Glutamatergic neuron (in vitro differentiated cells): ENCODE results near the gene CCDC9. TPM values are rescaled to one million over a fixed set of nuclear protein-coding genes. Genes with fewer than 3 reads are reported as not detected.

Source experiments
- DNase-seq: peaks from one replicate; pipeline ENCODE4 v3.0.0; 2022
- H3K27ac Mint-ChIP-seq: one replicate; pipeline ENCODE4 v1.8.0; 2020; ENCODE audit warnings: mild to moderate bottlenecking, mixed read lengths, inconsistent platforms; ENCODE audit not compliant: unreplicated experiment
- H3K27me3 Mint-ChIP-seq: one replicate; pipeline ENCODE4 v1.8.0; 2020; ENCODE audit warnings: mild to moderate bottlenecking, moderate library complexity, mixed read lengths, inconsistent platforms; ENCODE audit not compliant: unreplicated experiment
- H3K36me3 Mint-ChIP-seq: one replicate; pipeline ENCODE4 v1.8.0; 2020; ENCODE audit warnings: mild to moderate bottlenecking, mixed read lengths, inconsistent platforms; ENCODE audit not compliant: unreplicated experiment
- H3K4me1 Mint-ChIP-seq: one replicate; pipeline ENCODE4 v1.8.0; 2020; ENCODE audit warnings: mild to moderate bottlenecking, low read depth, mixed read lengths, inconsistent platforms; ENCODE audit not compliant: unreplicated experiment
- H3K4me3 Mint-ChIP-seq: one replicate; pipeline ENCODE4 v1.8.0; 2020; ENCODE audit warnings: mild to moderate bottlenecking, mixed read lengths, inconsistent platforms; ENCODE audit not compliant: unreplicated experiment
- H3K9me3 Mint-ChIP-seq: one replicate; pipeline ENCODE4 v1.8.0; 2020; ENCODE audit warnings: mild to moderate bottlenecking, moderate library complexity, mixed read lengths, inconsistent platforms; ENCODE audit not compliant: unreplicated experiment
- total RNA-seq: library from RNA; stranded (reverse); fragmentation: NEBNext Ultra II Directional; extraction: Animal tissue kit (Norgen Biotek cat#: 25700); gene quantifications from one replicate; pipeline ENCODE4 v1.2.1, GENCODE V29; 2021; ENCODE audit not compliant: unreplicated experiment
- TF ChIP-seq, protein P1 (sequence below): fragments of 200-600 bp; sonication (generic); IDR thresholded peaks from one replicate; pipeline ENCODE4 v1.5.0; 2021; ENCODE audit not compliant: partially characterized antibody, unreplicated experiment

CCDC9 gene
- total RNA-seq, 1 donor from 2014 or later, result 16.8 TPM

DNA sequence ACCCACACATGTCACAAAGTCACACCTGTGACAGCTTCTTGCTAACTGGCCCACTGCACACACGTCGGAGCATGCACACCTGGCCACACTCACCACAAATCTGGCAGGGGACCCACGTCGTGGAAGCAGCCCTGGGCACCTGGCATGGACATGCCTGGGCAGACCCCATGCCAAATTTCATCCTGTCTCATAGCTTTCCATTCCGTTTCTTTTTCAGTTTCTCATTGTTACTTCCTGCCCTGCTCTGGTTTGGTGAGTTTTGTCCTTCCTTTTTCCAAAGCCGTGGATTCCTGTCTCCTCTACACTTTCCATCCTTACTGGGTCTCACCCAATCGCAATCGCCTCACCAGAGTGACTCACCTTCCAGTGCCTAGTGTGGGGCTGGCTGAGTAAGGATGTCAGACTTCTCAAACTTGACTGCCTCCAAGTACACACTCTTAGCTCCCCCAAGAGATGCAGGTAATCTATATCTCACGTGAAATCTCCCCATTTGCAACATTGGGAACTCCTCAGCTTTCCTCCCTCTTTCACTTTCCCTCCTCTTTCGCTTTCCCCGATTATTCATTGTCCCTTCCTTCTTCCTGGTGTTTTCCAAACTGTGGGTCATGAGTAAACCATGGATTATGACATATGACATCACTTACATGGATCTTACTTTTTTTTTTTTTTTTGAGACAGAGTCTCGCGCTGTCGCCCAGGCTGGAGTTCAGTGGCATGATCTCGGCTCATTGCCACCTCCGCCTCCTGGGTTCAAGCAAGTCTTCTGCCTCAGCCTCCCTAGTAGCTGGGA, 23.7 kb upstream of the CCDC9 start:
- no peaks in the 10 kb centered on the region for H3K36me3 Mint-ChIP-seq

DNA sequence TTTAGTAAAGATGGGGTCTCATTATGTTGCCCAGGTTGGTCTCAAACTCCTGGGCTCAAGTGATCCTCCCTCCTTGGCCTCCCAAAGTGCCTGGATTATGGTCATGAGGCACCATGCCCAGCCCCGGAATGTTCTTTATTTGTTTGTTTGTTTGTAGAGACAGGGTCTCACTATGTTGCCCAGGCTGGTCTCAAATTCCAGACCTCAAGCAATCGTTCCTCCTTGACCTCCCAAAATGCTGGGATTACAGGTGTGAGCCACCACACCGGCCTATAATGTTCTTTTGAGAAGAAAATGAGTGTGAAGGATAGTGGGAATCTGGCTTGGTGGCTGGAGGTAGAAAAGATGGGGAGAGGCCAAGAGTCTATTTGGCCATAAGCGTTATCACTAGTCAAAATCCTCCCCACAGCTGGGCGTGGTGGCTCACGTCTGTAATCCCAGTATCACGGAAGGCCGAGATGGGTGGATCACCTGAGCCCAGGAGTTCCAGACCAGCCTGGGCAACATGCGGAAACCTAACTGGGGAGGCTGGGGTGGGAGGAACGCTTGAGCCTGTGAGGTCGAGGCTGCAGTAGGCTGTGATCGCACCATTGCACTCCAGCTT, 20.2 kb upstream of the CCDC9 start:
- Mint-ChIP-seq H3K4me1 (peaks cover 14% of the 10 kb centered on the region), H3K36me3 (no peaks in the 10 kb centered on the region), H3K9me3 (peaks cover 19% of the 10 kb centered on the region), H3K27me3 (peaks cover 14% of the 10 kb centered on the region), H3K27ac (no peak overlapping the region), H3K4me3 (no peak overlapping the region)
- no peak for DNase-seq
- TF ChIP-seq, protein P1, sequence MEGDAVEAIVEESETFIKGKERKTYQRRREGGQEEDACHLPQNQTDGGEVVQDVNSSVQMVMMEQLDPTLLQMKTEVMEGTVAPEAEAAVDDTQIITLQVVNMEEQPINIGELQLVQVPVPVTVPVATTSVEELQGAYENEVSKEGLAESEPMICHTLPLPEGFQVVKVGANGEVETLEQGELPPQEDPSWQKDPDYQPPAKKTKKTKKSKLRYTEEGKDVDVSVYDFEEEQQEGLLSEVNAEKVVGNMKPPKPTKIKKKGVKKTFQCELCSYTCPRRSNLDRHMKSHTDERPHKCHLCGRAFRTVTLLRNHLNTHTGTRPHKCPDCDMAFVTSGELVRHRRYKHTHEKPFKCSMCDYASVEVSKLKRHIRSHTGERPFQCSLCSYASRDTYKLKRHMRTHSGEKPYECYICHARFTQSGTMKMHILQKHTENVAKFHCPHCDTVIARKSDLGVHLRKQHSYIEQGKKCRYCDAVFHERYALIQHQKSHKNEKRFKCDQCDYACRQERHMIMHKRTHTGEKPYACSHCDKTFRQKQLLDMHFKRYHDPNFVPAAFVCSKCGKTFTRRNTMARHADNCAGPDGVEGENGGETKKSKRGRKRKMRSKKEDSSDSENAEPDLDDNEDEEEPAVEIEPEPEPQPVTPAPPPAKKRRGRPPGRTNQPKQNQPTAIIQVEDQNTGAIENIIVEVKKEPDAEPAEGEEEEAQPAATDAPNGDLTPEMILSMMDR, result no peak

More for the DNA sequence above, 23.7 kb upstream of the CCDC9 start:
- Mint-ChIP-seq H3K4me1 (peaks cover 9% of the 10 kb centered on the region), H3K4me3 (peak overlapping the region; percentile 72), H3K9me3 (peaks cover 13% of the 10 kb centered on the region), H3K27ac (peak overlapping the region; percentile 57), H3K27me3 (peaks cover 10% of the 10 kb centered on the region)
- TF ChIP-seq, protein P1, result no peak
- no peak for DNase-seq

DNA sequence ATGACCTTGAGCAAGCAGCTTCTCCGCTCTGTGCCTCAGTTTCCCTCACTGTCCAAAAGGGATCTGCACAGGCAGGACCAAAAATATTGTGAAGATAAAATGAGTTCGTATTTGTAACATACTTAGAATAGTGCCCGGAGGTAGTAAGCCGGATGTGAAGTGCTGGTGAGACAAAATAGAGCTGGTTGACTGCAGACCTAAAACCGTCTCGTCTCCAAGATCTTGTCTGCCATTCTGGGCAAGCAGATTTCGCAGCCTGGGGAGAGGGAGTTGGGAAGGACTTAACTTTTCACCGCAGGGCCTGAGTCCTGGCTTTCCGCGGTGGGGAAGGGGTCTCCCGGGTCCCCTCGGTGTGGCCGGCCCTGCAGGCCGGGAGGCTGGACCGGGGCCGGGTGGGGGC, 17.2 kb upstream of the CCDC9 start:
- peaks cover 13% of the 10 kb centered on the region for H3K9me3 Mint-ChIP-seq
- peaks cover 10% of the 10 kb centered on the region for H3K27me3 Mint-ChIP-seq
- H3K4me3 Mint-ChIP-seq, result peak overlapping the region; percentile 84
- peak overlapping the region; percentile 16 for H3K27ac Mint-ChIP-seq
- DNase-seq, result no peak
- H3K36me3 Mint-ChIP-seq, result peaks cover 4% of the 10 kb centered on the region
- H3K4me1 Mint-ChIP-seq, result peaks cover 11% of the 10 kb centered on the region
- TF ChIP-seq, protein P1, result no peak

DNA sequence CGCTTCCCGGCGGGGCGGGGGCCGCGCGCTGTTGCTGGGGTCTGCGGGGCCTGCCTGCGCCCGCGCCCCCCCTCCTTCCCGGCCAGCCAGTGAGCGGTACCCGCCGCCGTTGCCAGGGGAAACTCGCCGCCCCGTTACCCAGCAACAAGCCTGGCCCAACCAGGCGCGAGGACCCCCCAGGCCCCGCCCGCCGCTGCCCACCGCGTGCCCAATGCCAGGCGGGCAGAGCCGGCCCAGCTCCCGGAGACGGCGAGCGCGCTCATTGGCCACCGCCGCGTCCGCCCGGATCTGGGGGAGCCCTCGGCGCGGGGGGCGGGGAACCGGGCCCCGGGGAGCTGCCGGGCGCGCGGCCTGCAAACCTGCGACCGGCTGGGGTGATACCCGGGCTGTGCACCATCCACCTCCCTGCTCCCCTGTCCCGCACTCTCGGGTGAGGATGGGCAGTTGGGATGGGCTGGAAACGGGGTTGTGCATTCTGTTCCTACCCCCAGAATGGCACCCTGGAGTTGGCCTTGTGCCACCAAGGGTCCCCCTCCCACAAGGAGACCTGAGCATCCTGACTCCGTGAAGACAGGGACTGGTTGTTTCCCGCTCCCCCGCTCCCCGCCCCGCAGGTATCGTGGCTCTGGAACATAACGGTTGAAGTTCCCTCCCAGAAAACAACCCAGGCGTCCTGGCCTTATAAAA, 16.6 kb upstream of the CCDC9 start:
- Mint-ChIP-seq H3K27ac (no peak overlapping the region), H3K27me3 (peaks cover 12% of the 10 kb centered on the region), H3K4me3 (peak overlapping the region; percentile 71), H3K9me3 (peaks cover 13% of the 10 kb centered on the region), H3K4me1 (peaks cover 12% of the 10 kb centered on the region), H3K36me3 (peaks cover 4% of the 10 kb centered on the region)
- TF ChIP-seq, protein P1, result no peak
- DNase-seq, result peak; percentile 80

DNA sequence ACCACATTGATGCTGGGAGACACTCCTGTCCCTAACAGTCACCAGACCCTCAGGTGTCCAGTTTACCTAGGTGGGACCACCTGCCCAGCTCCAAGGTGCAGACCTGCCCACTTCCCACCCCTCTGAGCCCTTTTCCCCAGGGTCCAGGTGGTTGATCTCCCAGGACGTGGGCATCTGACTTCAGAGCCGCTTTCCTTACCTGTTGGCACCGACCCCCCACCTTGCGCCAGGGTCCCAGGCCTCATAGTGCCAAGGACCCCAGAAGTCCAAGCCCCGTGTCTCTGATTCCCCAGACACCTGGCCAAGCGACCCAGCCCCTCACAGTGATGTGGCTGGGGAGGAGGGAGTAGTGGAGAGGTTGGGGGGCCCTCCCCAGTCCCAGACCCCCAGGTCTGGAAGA, 15.8 kb upstream of the CCDC9 start:
- H3K27ac Mint-ChIP-seq, result no peak overlapping the region
- peaks cover 4% of the 10 kb centered on the region for H3K36me3 Mint-ChIP-seq
- H3K4me1 Mint-ChIP-seq, result peaks cover 15% of the 10 kb centered on the region
- DNase-seq, result no peak
- peaks cover 17% of the 10 kb centered on the region for H3K9me3 Mint-ChIP-seq
- peak overlapping the region; percentile 71 for H3K4me3 Mint-ChIP-seq
- TF ChIP-seq, protein P1, result no peak
- peaks cover 17% of the 10 kb centered on the region for H3K27me3 Mint-ChIP-seq
